DND-41 (cell line): ENCODE data around the gene VASH1.
A peak's percentile ranks its signal among the peaks of the same experiment; 100 is the strongest.

Experiments used
- ATAC-seq: fragments of 200-7000 bp; cut with Tn5 transposase; 3 replicates; pipeline ENCODE4 v1.9.1; 2021; ENCODE audit warnings: low read depth; ENCODE audit not compliant: insufficient read depth
- DNase-seq: peaks from one replicate; pipeline ENCODE4 v3.0.0-alpha.2; 2020
- H2AFZ ChIP-seq: 2 replicates; pipeline ENCODE4 v1.6.0; 2012; ENCODE audit warnings: low read depth, low read length
- H3K27ac ChIP-seq: 2 replicates; pipeline ENCODE4 v1.5.1; 2012; ENCODE audit warnings: low read length, inconsistent platforms
- H3K27me3 ChIP-seq: fragments of 200-600 bp; sonication (generic); 2 replicates; pipeline ENCODE4 v1.6.0; 2012; ENCODE audit warnings: low read length, mild to moderate bottlenecking, inconsistent platforms; ENCODE audit not compliant: insufficient read depth, poor library complexity
- H3K36me3 ChIP-seq: 2 replicates; pipeline ENCODE4 v1.5.1; 2012; ENCODE audit warnings: low read length, inconsistent platforms; ENCODE audit not compliant: insufficient read depth
- H3K4me1 ChIP-seq: 2 replicates; pipeline ENCODE4 v1.5.1; 2012; ENCODE audit warnings: mild to moderate bottlenecking, low read length; ENCODE audit not compliant: insufficient read depth
- H3K4me2 ChIP-seq: 2 replicates; pipeline ENCODE4 v1.6.0; 2012; ENCODE audit warnings: mild to moderate bottlenecking, moderate library complexity, low read length, inconsistent platforms; ENCODE audit not compliant: insufficient read depth
- H3K4me3 ChIP-seq, 2 experiments: fragments of 200-600 bp in 1 of 2; shearing (Covaris generic) in 1 of 2; 2 replicates each; pipeline ENCODE4 v1.5.1; 2012 to 2016; ENCODE audit warnings: inconsistent platforms in 2 of 2, low read length in 2 of 2, mild to moderate bottlenecking in 2 of 2, low read depth in 1 of 2, moderate library complexity in 1 of 2
- H3K79me2 ChIP-seq: 2 replicates; pipeline ENCODE4 v1.6.0; 2012; ENCODE audit warnings: low read length, inconsistent platforms; ENCODE audit not compliant: insufficient read depth
- H3K9ac ChIP-seq: 2 replicates; pipeline ENCODE4 v1.6.0; 2012; ENCODE audit warnings: low read depth, mild to moderate bottlenecking, inconsistent platforms, low read length, moderate library complexity
- H3K9me3 ChIP-seq: 2 replicates; pipeline ENCODE4 v1.5.1; 2012; ENCODE audit warnings: low read length, moderate library complexity, mild to moderate bottlenecking, inconsistent platforms; ENCODE audit not compliant: insufficient read depth, severe bottlenecking
- H4K20me1 ChIP-seq: 2 replicates; pipeline ENCODE4 v1.6.0; 2012; ENCODE audit warnings: low read length; ENCODE audit not compliant: insufficient read depth
- CTCF ChIP-seq: IDR thresholded peaks from 2 replicates; pipeline ENCODE4 v1.5.1; 2012; ENCODE audit warnings: borderline replicate concordance, low read length, moderate library complexity, mild to moderate bottlenecking; ENCODE audit not compliant: poor library complexity, severe bottlenecking; ENCODE audit errors: extremely low read depth
- EZH2 ChIP-seq: IDR thresholded peaks from 3 replicates; pipeline ENCODE4 v1.6.1; 2012; ENCODE audit warnings: borderline replicate concordance, low read depth, mild to moderate bottlenecking, moderate library complexity, low read length, inconsistent platforms; ENCODE audit not compliant: severe bottlenecking

Gene VASH1

GRCh38 chr14:76812093-76812421 lies 50.8 kb downstream of the VASH1 start:
- peaks cover 27% of the 10 kb centered on the region for H3K4me1 ChIP-seq
- H3K4me3 ChIP-seq, result peak overlapping the region; percentile 64 to 89; a peak in 3 of 4 replicates
- peak overlapping the region; percentile 91 for H3K9ac ChIP-seq
- TF ChIP-seq CTCF (no peak), EZH2 (no peak)
- H3K27me3 ChIP-seq, result no peaks in the 10 kb centered on the region
- H3K27ac ChIP-seq, result peak overlapping the region; percentile 63
- H3K36me3 ChIP-seq, result peaks cover 28% of the 10 kb centered on the region
- H4K20me1 ChIP-seq, result no peaks in the 10 kb centered on the region
- peaks cover 13% of the 10 kb centered on the region for H3K79me2 ChIP-seq
- no peaks in the 10 kb centered on the region for H3K9me3 ChIP-seq
- peak overlapping the region; percentile 93 for H2AFZ ChIP-seq
- H3K4me2 ChIP-seq, result peak overlapping the region; percentile 89
- ATAC-seq (no peak; the same call in 2 of the 3 replicates), DNase-seq (no peak)

GRCh38 chr14:76812422-76813383 lies 51.4 kb downstream of the VASH1 start, which contains the start of gene ANGEL1:
Gene ANGEL1 (minus strand): TSS chr14:76812882. CDS start chr14:76812827, 55 bp downstream.
- H3K27ac ChIP-seq, result peak within 1 kb of the TSS; percentile 63
- H3K9ac ChIP-seq, result peak within 1 kb of the TSS; percentile 91
- H3K4me3 ChIP-seq, result peak within 1 kb of the TSS; percentile 64 to 89
- peaks cover 27% of the 10 kb centered on the region for H3K4me1 ChIP-seq
- H3K9me3 ChIP-seq, result no peaks in the 10 kb centered on the region
- H3K27me3 ChIP-seq, result no peaks in the 10 kb centered on the region
- peak within 1 kb of the TSS; percentile 89 for H3K4me2 ChIP-seq
- H3K36me3 ChIP-seq, result peaks cover 21% of the 10 kb centered on the region
- H2AFZ ChIP-seq, result peak within 1 kb of the TSS; percentile 93
- ATAC-seq, result peak; percentile 92
- peaks cover 13% of the 10 kb centered on the region for H3K79me2 ChIP-seq
- H4K20me1 ChIP-seq, result no peaks in the 10 kb centered on the region
- TF ChIP-seq CTCF, result no peak
- no peak for TF ChIP-seq EZH2
- peak; percentile 96 for DNase-seq

DNA sequence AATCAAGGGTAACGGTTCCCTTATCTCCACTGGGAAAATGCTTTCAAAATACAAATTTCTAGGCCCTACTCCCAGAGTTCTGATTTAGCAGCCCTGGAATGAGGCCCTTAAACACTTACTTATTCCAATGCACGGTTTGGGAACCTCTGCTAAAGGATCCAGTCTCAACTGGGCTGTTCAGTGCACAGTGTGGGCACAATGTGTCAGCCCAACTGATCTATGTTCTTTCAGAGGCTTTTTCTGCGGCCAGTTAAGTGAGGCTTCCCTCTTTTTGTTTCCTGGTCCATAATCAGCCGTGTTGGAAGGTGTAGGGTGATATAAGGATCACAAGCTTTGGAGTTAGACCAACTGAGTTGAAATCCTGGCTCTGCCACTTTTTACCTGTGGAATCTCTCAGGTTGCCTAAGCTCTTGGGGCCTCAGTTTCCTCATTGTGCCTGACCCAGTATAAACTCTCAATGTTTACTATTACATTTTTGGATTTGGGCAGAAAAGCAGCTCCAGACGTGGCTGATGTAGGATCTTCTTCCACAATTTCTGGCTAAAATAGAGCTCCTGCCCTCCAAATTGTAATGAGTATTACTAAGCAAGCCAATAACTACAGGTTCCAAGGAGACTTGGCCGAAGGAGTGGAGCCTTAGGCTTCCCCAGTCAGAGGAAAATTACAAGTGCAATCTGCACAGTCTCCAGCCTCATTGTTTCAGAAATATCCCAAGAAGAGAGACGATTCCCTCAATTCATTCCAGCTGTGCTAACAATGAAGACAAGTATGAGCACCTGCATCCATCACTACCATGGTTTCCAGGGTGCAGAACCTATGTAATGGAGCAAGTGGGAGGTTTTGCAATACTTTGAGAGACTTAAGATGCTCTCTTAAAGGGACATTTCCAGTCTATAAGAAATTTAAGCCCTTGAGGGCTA lies 53.7 kb downstream of the VASH1 start:
- ATAC-seq, result no peak
- no peak overlapping the region for H2AFZ ChIP-seq
- DNase-seq, result no peak
- no peak overlapping the region for H3K4me3 ChIP-seq
- H4K20me1 ChIP-seq, result no peaks in the 10 kb centered on the region
- no peak overlapping the region for H3K9ac ChIP-seq
- H3K4me1 ChIP-seq, result peaks cover 27% of the 10 kb centered on the region
- TF ChIP-seq CTCF (no peak), EZH2 (no peak)
- H3K9me3 ChIP-seq, result no peaks in the 10 kb centered on the region
- no peaks in the 10 kb centered on the region; the same call in 1 of the 2 replicates for H3K36me3 ChIP-seq
- no peak overlapping the region for H3K4me2 ChIP-seq
- no peak overlapping the region for H3K27ac ChIP-seq
- H3K27me3 ChIP-seq, result peaks cover 4% of the 10 kb centered on the region
- H3K79me2 ChIP-seq, result peaks cover 13% of the 10 kb centered on the region
